Fibroblast of skin of back (primary cell): Measurements from ENCODE around the gene MS4A12. TPM values are rescaled to one million over a fixed set of nuclear protein-coding genes. Genes with fewer than 3 reads are reported as not detected.
"Not testable (repeated sequence)": the region's sequence is repeated elsewhere in the genome, so short reads cannot be mapped to it uniquely, and the experiment has no call there.

Experiments
- DNase-seq: peaks from one replicate; pipeline ENCODE4 v3.0.0-alpha.2; 2013
- polyA plus RNA-seq, 2 experiments: library from polyadenylated mRNA; unstranded; fragments of 120-200 nt; gene quantifications; one replicate each; pipeline ENCODE4 v1.2.1, GENCODE V29; 2013; ENCODE audit not compliant: insufficient read length in 2 of 2

MS4A12 gene, protein sequence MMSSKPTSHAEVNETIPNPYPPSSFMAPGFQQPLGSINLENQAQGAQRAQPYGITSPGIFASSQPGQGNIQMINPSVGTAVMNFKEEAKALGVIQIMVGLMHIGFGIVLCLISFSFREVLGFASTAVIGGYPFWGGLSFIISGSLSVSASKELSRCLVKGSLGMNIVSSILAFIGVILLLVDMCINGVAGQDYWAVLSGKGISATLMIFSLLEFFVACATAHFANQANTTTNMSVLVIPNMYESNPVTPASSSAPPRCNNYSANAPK
- polyA plus RNA-seq (2013, experiment 1 of 2; ENCODE audit: insufficient read length), result not detected
- not detected for polyA plus RNA-seq (2013, experiment 2 of 2; ENCODE audit: insufficient read length)

- no peak for DNase-seq
Observed at GRCh38 chr11:60492488-60493009, at the start of gene MS4A12. MS4A12 (plus strand) TSS chr11:60492778; CDS start chr11:60497319, 4,541 bp downstream.

- no peak for DNase-seq
Observed at GRCh38 chr11:60447070-60447469, 45.5 kb upstream of the MS4A12 start.

DNA sequence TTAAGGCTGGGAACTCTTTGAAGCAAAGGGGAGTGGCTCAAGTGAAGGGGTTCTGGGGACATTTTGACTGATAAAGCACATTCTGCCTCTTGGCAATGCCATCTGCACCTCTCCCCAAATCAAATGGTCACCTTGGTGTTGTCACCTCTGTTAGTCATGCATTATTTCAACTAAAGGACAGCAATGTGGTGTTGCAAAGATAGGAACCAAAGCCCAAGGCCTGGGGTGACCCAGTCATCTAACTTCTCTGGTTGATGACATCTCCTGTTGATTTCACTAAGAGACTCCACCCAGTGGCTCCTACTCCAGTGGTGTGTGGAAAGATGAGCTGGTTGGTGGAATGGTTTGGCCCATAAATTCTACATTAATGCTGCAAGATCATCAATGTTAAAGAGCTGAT is 44.7 kb upstream of the MS4A12 start:
- DNase-seq, result no peak

- DNase-seq, result not testable (repeated sequence)
Observed at GRCh38 chr11:60451185-60451584, 41.4 kb upstream of the MS4A12 start.

GRCh38 chr11:60454212-60454611 is 38.4 kb upstream of the MS4A12 start:
- DNase-seq, result no peak

GRCh38 chr11:60455531-60456042 is 37.0 kb upstream of the MS4A12 start, which contains the start of gene MS4A1:
MS4A1 (plus strand) TSS chr11:60455847; CDS start chr11:60462375, 6,528 bp downstream.
- no peak for DNase-seq

DNA sequence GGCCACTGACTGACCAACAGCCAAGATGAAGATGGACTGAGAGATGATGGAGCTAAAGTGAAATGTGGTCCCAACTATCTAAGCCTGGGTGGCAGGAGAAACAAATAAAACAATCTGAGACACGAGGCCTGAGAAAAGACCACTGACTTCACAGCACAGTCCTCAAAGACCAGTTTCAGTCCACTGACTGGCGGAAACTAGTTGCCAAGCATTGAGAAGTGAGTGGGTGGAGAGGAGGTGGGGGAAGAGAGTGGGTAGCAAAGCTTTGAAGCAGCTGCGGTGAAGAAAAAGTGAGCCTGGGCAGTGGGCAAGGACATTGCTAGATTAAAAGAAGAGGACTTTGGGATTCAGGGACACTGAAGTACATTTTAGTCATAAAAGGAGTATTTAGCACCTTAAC is 35.0 kb upstream of the MS4A12 start:
- no peak for DNase-seq

DNA sequence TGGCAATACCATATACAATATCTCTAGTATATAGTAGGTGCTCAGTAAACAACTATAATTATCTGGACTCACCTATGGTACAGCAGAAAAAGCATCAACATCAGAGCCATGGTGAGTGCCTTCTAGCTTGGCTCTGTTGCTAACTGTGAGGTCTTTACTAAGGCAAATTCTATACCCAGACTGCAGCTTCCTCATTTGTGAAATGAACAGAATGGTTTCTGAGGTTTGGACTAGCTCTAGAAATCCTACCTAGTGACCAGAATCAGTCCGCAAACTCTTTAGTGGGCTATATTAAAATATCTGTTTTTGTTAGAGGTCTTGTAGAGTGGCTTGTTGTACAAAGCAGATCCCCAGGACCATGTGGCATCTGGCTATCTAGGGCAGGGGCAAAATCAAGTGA is 33.2 kb upstream of the MS4A12 start:
- no peak for DNase-seq

DNA sequence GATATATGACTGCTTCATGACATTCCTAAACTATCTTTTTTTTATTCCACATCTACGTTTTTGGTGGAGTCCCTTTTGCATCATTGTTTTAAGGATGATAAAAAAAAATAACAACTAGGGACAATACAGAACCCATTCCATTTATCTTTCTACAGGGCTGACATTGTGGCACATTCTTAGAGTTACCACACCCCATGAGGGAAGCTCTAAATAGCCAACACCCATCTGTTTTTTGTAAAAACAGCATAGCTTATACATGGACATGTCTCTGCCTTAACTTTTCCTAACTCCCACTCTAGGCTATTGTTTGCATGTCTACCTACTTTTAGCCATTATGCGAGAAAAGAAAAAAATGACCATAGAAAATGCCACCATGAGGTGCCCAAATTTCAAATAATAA is 23.7 kb upstream of the MS4A12 start:
- DNase-seq, result no peak

- no peak for DNase-seq
Observed at GRCh38 chr11:60469723-60470122, 22.9 kb upstream of the MS4A12 start.

DNA sequence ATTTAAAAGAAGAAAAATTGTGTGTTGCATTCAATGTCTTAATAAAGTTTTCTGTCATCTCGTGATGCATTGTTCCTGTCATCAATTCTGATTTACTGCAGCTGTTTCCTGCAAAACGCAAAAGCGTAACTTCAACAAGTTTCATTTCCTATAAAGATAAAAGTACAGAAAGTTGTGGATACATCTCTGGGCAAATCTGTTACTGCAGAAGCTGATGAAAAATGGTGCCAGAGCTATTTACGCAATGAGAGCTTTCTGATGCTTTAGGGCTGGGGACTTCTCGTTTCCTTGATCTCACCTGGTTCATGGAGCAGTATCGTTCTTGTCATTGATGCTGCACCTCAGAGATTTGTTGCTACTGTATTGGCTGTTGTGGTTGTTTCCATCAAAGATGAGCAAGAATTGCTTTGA is 15.5 kb upstream of the MS4A12 start:
- no peak for DNase-seq

- no peak for DNase-seq
Observed at GRCh38 chr11:60482361-60482760, 10.2 kb upstream of the MS4A12 start.

- no peak for DNase-seq
Observed at GRCh38 chr11:60485987-60486386, 6.6 kb upstream of the MS4A12 start.

DNA sequence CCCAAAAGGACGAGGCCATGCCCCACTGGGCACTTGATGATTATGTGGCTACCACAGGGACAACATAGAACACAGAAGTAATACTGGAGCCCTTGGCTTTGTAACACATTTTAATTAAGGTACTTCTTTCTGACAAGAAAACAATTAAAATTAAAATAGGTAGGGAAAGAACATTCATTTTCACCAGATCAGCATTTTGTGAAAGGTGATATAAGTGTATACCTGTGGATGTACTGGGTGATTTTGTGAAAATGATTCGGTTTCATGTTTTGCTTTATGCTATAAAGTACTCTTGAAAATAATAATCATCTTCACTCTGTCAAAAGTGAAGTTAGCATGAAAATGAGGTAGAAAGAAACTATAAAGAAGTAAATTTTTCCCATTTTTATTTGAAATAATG is 876 bp downstream of the MS4A12 start:
- no peak for DNase-seq

- no peak for DNase-seq
Observed at GRCh38 chr11:60498399-60498798, 5.8 kb downstream of the MS4A12 start.

- peak; percentile 1 for DNase-seq
Observed at GRCh38 chr11:60498853-60499252, 6.3 kb downstream of the MS4A12 start.

- peak; percentile 44 for DNase-seq
Observed at GRCh38 chr11:60500276-60500910, 7.8 kb downstream of the MS4A12 start.

- no peak for DNase-seq
Observed at GRCh38 chr11:60502221-60502775, 9.7 kb downstream of the MS4A12 start.

GRCh38 chr11:60504219-60504905 is 11.8 kb downstream of the MS4A12 start:
- DNase-seq, result no peak

DNA sequence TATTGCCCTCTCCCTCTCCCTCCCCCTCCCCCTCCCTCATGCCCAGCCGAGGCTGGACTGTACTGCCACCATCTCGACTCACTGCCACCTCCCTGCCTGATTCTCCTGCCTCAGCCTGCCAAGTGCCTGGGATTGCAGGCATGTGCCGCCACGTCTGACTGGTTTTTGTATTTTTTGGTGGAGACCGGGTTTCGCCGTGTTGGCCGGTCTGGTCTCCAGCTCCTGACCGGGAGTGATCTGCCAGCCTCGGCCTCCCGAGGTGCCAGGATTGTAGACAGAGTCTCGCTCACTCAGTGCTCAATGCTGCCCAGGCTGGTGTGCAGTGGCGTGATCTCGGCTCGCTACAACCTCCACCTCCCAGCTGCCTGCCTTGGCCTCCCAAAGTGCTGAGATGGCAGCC is 17.0 kb downstream of the MS4A12 start:
- DNase-seq, result not testable (repeated sequence)

- not testable (repeated sequence) for DNase-seq
Observed at GRCh38 chr11:60510209-60510608, 17.6 kb downstream of the MS4A12 start.

- no peak for DNase-seq
Observed at GRCh38 chr11:60511393-60511792, 18.8 kb downstream of the MS4A12 start.
